Spleen (tissue), 11 donors: ENCODE measurements around the gene CANT1. TPM values are rescaled to one million over a fixed set of nuclear protein-coding genes. Genes with fewer than 3 reads are reported as not detected.
"Not testable (repeated sequence)": the region's sequence is repeated elsewhere in the genome, so short reads cannot be mapped to it uniquely, and the experiment has no call there.

Experiments
- DNase-seq: peaks from one replicate; pipeline ENCODE4 v3.0.0-alpha.2; 2020
- H3K27ac ChIP-seq, 8 donors: fragments of 200-600 bp; sonication (generic) in 7 of 8; 1 replicate in 4 of 8; 2 replicates in 4 of 8; pipeline versions ENCODE4 v1.5.0 to v1.8.0; 2016 to 2021; ENCODE audit warnings: inconsistent platforms in 4 of 8, mild to moderate bottlenecking in 4 of 8, moderate library complexity in 1 of 8
- H3K27me3 ChIP-seq, 7 donors: fragments of 200-600 bp; sonication (generic) in 6 of 7; replicated peaks in 1 of 7; 1 replicate in 4 of 7; 2 replicates in 3 of 7; pipeline versions ENCODE4 v1.5.0 to v1.8.0; 2016 to 2021; ENCODE audit warnings: inconsistent platforms in 3 of 7, mild to moderate bottlenecking in 1 of 7
- H3K36me3 ChIP-seq, 6 donors: fragments of 200-600 bp; sonication (generic) in 5 of 6; 1 replicate in 4 of 6; 2 replicates in 2 of 6; pipeline versions ENCODE4 v1.5.0 to v1.8.0; 2016 to 2021; ENCODE audit warnings: inconsistent platforms in 2 of 6
- H3K4me1 ChIP-seq, 6 donors: fragments of 200-600 bp; sonication (generic) in 5 of 6; 1 replicate in 3 of 6; 2 replicates in 3 of 6; pipeline versions ENCODE4 v1.5.0 to v1.8.0; 2016 to 2021; ENCODE audit warnings: inconsistent platforms in 3 of 6
- H3K4me3 ChIP-seq, 8 donors: fragments of 200-600 bp; sonication (generic) in 7 of 8; 1 replicate in 4 of 8; 2 replicates in 4 of 8; pipeline versions ENCODE4 v1.5.0 to v1.8.0; 2016 to 2021; ENCODE audit warnings: inconsistent platforms in 4 of 8, mild to moderate bottlenecking in 4 of 8, moderate library complexity in 2 of 8
- H3K9me3 ChIP-seq, 8 donors: fragments of 200-600 bp; sonication (generic) in 7 of 8; 1 replicate in 4 of 8; 2 replicates in 4 of 8; pipeline versions ENCODE4 v1.5.0 to v1.8.0; 2016 to 2021; ENCODE audit warnings: inconsistent platforms in 4 of 8
- CTCF ChIP-seq, 11 experiments: fragments of 200-600 bp in 7 of 11; fragments of 450-650 bp in 4 of 11; sonication (generic) in 4 of 11; IDR thresholded peaks in 8 of 11; conservative IDR thresholded peaks in 3 of 11; 1 replicate in 7 of 11; 2 replicates in 4 of 11; pipeline versions ENCODE4 v1.4.0 to v1.8.0; 2016 to 2021; ENCODE audit warnings: antibody characterized with exemption in 11 of 11, inconsistent platforms in 4 of 11, mild to moderate bottlenecking in 1 of 11
- POLR2A ChIP-seq, 3 donors: fragments of 450-650 bp; IDR thresholded peaks; one replicate each; pipeline ENCODE4 v1.5.1; 2017; ENCODE audit warnings: antibody characterized with exemption in 3 of 3, mild to moderate bottlenecking in 1 of 3
- POLR2AphosphoS5 ChIP-seq, 3 donors: sonication (generic); formaldehyde crosslinking; IDR thresholded peaks; one replicate each; pipeline ENCODE4 v1.5.1; 2017; ENCODE audit warnings: antibody characterized with exemption in 3 of 3
- WGBS, 5 donors: extraction: QIAGEN DNeasy Blood & Tissue Kit in 3 of 5; methylation state at CpG; one replicate each; pipeline versions ENCODE4 v1.1.5 to v1.1.7; 2013 to 2018; 5-methylcytosine and 5-hydroxymethylcytosine counted together
- intact Hi-C: fragments of 100-400 bp; cut with DNase I; formaldehyde crosslinking; loops from one replicate; pipeline ENCODE4 v1.15.0; 2023; ENCODE audit warnings: low total_unique reads
- polyA plus RNA-seq, 3 donors: library from polyadenylated mRNA; stranded (reverse); fragments of 200-250 nt; gene quantifications; one replicate each; pipeline ENCODE4 v1.2.1, GENCODE V29; 2013
- total RNA-seq, 7 donors: library from RNA; depleted of rRNA in 3 of 7; stranded (reverse); fragments of >200 nt in 3 of 7; fragmentation: NEBNext Ultra II Directional in 4 of 7; extraction: Animal tissue kit (Norgen Biotek cat#: 25700) in 4 of 7; gene quantifications; one replicate each; pipeline versions ENCODE4 v1.1.0 to v1.2.1, GENCODE V29; 2016 to 2021
- donor health status: healthy with polysubstance abuse.
- donor health status: DM: no; HTN: no; CAD: no; lungs with moderate emphysema.
- donor health status: DM: no; HTN: no; CAD: no.
- donor health status: Bipolar disorder and iron deficiency.
- donor health status: healthy.
- donor health status: DM: no; HTN: no; CAD: no.
- donor health status: DM: yes; HTN: yes; CAD: no.

The CANT1 gene
- total and polyA plus RNA-seq, 10 donors: 11.2 to 76.6 (median 50.2) TPM

- no peak overlapping the region for H3K4me3 ChIP-seq
- no peaks in the 10 kb centered on the region for H3K36me3 ChIP-seq
- DNase-seq: peak; percentile 55
- no peak overlapping the region for H3K27ac ChIP-seq
- no peak for TF ChIP-seq CTCF (IDR thresholded peaks at IDR 0.05 in 8 of 11, conservative IDR thresholded peaks at IDR 0.05 in 3 of 11)
- TF ChIP-seq POLR2A (IDR thresholded peaks at IDR 0.05): no peak
- TF ChIP-seq POLR2AphosphoS5 (IDR thresholded peaks at IDR 0.05): no peak
- H3K9me3 ChIP-seq: no peaks in the 10 kb centered on the region
- WGBS, 5 donors: 88 to 91% (median 90%) methylated on average over 26 of the region's 26 CpGs
- intact Hi-C loops: no loop called here
- peaks cover 0 to 42% (median 0%) of the 10 kb centered on the region in 7 donors for H3K27me3 ChIP-seq
- H3K4me1 ChIP-seq: peaks cover 0 to 31% (median 21%) of the 10 kb centered on the region in 6 donors
Observed at GRCh38 chr17:79031996-79032875, 22.7 kb upstream of the CANT1 start.

GRCh38 chr17:79030636-79031035 is 21.1 kb upstream of the CANT1 start:
- DNase-seq: not testable (repeated sequence)

DNA sequence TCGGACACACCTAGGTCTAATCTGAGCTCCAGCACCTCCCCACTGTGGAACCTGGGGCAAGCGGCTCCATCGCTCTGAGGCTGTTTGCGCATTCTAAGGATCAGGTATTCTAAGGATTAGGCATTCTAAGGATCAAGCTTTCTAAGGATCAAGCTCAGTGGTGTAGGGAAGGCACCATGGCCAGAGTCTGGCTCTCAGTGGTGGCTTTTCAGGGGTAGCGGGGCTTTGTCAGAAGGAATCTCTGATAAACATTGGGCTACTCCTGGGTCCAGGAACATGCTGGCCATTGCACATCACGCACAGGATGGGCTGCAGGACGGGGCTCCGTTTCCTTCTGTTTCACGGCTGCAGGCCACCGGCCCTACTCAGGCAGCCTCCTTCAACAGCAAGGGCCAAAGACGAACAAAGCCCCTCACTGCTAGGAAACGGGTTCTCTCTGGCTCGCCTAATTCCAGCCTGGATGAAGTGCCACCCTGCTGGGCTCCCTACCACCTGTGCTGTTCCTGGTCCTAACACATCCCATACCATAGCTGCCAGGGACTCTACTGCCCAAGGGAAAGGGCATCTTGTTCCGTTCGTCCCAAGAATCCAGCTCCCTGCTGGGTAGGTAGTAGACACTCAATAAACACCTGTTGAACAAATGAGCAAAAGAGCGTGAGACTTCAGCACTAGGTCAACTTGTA is 19.9 kb upstream of the CANT1 start:
- Histone ChIP-seq H3K27ac (no peak overlapping the region), H3K9me3 (no peaks in the 10 kb centered on the region), H3K4me1 (peaks cover 0 to 43% (median 26%) of the 10 kb centered on the region in 6 donors), H3K27me3 (peaks cover 0 to 70% (median 12%) of the 10 kb centered on the region in 7 donors), H3K36me3 (no peaks in the 10 kb centered on the region), H3K4me3 (no peak overlapping the region)
- whole genome bisulfite sequencing, 5 donors: 87 to 95% (median 91%) methylated on average over 15 to 16 of the region's 16 CpGs
- TF ChIP-seq POLR2AphosphoS5 (IDR thresholded peaks at IDR 0.05) (peak in 1 of 3 donors; percentile 24), POLR2A (IDR thresholded peaks at IDR 0.05) (no peak), CTCF (IDR thresholded peaks at IDR 0.05 in 8 of 11, conservative IDR thresholded peaks at IDR 0.05 in 3 of 11) (no peak)
- no peak for DNase-seq
- intact Hi-C loops: no loop called here

More at GRCh38 chr17:79030636-79031035, 21.1 kb upstream of the CANT1 start:
- H3K27ac ChIP-seq, H3K9me3 ChIP-seq, H3K4me3 ChIP-seq, H3K36me3 ChIP-seq, intact Hi-C loops: not testable (repeated sequence)
- Histone ChIP-seq H3K27me3 (peaks cover 0 to 58% (median under 1%) of the 10 kb centered on the region in 7 donors), H3K4me1 (peaks cover 0 to 32% (median 20%) of the 10 kb centered on the region in 6 donors)
- 92 to 97% (median 94%) methylated on average over 12 of the region's 12 CpGs for WGBS, 5 donors

GRCh38 chr17:79028496-79029326 is 19.1 kb upstream of the CANT1 start:
- no peaks in the 10 kb centered on the region for H3K9me3 ChIP-seq
- 77 to 87% (median 82%) methylated on average over 10 to 17 of the region's 17 CpGs for WGBS, 5 donors
- peak; percentile 46 for DNase-seq
- peak overlapping the region in 4 of 8 donors; percentile 79 to 87 (median 83) for H3K27ac ChIP-seq
- no peak for TF ChIP-seq POLR2AphosphoS5 (IDR thresholded peaks at IDR 0.05)
- no peak for TF ChIP-seq POLR2A (IDR thresholded peaks at IDR 0.05)
- peak in 1 of 11 experiments; percentile 11 for TF ChIP-seq CTCF (IDR thresholded peaks at IDR 0.05 in 8 of 11, conservative IDR thresholded peaks at IDR 0.05 in 3 of 11)
- intact Hi-C loops: no loop called here
- H3K27me3 ChIP-seq: peaks cover 0 to 77% (median 19%) of the 10 kb centered on the region in 7 donors
- H3K4me3 ChIP-seq: no peak overlapping the region
- peaks cover 0 to 50% (median 32%) of the 10 kb centered on the region in 6 donors for H3K4me1 ChIP-seq
- H3K36me3 ChIP-seq: no peaks in the 10 kb centered on the region
